Hindlimb muscle (tissue), 1 donor: ENCODE measurements around the gene KCTD13. TPM values are rescaled to one million over a fixed set of nuclear protein-coding genes. Genes with fewer than 3 reads are reported as not detected.
"Not testable (repeated sequence)": the region's sequence is repeated elsewhere in the genome, so short reads cannot be mapped to it uniquely, and the experiment has no call there.

Experiments used
- DNase-seq: peaks from one replicate; pipeline ENCODE4 v3.0.0-alpha.2; 2013
- polyA plus RNA-seq: library from polyadenylated mRNA; unstranded; fragments of 120-200 nt; gene quantifications from one replicate; pipeline ENCODE4 v1.2.1, GENCODE V29; 2013; ENCODE audit not compliant: insufficient read length

The KCTD13 gene
- polyA plus RNA-seq, 1 donor, result 14.0 TPM

DNA sequence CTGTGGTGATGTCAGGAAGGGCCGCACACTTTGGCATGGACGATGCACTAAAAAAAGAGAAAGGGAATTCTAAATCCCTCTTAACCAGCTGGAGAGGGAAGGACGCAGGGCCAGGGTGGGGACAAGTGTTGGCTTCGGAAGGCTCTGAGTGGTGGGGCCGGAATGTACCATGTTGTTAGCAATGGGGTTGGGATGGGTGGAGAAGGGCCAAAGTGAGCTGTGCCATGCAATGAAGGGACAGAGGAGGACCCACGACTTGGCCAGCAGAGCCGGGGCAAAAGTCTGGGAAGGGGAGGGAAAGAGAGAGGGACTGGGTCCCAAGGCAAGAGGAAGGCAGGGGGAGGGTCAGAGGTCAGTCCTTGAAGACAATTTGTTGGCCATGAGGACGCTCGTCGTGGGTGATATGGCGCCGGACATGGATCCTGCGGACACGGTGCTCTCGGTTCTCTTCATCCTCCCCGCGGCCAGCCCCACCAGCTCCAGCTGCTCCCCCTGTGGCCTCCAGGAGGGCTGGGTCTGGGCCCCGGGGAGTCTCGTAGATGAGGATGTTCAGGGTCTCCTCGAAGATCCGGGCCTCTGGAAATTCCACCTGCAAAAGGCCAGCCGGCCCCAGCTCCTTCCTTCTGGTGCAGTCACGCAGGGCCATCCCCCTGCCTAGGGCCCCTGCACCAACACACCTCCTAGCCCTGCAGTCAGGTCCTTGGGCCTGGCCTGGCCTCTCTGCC is 19.3 kb downstream of the KCTD13 start:
- DNase-seq, result no peak

DNA sequence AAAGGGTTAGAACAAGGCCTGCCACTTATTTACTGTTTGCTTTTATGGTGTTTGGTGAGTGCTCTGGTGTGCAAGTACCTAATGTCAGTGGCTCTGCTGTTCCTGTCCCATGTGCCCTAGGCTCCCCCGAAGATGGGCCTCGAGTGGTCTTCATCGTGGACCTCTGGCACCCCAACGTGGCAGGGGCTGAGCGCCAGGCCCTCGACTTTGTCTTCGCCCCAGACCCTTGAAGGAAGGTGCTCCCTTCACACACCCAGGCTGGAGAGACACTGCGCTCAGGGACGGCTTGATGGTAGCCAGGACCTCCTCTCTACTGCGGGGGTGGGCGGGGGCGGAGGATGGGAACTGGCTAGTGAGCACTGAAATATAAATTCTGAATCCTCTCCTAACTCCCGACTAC is 20.4 kb downstream of the KCTD13 start:
- DNase-seq, result no peak

DNA sequence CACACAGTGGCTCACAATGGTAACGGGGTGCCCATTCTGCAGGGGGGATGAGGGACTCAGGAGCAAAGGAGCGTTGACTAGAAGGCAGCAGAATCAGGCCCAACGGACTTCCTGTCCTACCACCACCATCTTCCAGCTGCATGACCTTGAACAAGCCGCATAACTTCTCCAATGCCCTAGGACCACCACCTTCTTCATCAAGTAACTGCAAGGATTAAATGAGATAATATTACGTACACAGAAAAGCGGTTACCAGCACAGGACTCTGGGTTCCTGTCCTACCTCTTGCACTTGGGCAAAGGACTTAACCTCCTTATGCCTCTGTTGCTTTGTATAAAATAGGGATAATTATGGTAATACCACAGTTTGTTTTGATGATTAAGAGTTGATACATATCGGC is 21.1 kb downstream of the KCTD13 start:
- DNase-seq, result no peak

DNA sequence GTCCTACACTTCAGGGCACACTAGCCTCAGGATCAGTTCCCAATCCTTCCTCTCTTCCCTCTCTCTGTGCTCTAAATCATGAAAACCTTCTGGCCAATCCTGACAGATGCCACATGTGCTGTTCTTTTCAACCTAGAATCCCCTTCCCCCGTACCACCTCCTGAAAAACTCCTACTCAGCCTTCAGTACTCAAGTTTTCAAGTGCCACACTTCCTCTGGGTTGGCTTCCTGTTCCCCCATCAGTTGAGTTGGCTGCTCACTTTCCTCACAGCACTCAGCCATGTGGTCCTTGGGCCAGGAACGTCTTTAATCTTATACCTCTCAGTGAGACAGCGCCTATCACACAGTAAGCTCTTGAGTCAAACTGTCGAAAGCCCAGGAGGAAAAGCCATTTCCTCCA is 22.4 kb downstream of the KCTD13 start:
- no peak for DNase-seq

DNA sequence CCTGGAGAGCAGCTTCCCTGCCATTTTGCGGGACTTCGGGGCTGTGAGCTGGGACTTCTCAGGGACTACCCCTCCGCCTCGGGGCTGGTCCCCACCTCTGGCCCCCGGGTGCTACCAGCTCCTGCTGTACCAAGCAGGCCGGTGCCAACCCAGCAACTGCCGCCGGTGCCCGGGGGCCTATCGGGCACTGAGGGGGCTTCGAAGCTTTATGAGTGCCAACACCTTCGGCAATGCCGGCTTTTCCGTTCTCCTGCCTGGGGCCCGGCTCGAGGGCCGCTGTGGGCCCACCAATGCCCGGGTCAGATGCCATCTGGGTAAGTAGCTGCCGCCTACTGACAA is 24.4 kb downstream of the KCTD13 start:
- no peak for DNase-seq

DNA sequence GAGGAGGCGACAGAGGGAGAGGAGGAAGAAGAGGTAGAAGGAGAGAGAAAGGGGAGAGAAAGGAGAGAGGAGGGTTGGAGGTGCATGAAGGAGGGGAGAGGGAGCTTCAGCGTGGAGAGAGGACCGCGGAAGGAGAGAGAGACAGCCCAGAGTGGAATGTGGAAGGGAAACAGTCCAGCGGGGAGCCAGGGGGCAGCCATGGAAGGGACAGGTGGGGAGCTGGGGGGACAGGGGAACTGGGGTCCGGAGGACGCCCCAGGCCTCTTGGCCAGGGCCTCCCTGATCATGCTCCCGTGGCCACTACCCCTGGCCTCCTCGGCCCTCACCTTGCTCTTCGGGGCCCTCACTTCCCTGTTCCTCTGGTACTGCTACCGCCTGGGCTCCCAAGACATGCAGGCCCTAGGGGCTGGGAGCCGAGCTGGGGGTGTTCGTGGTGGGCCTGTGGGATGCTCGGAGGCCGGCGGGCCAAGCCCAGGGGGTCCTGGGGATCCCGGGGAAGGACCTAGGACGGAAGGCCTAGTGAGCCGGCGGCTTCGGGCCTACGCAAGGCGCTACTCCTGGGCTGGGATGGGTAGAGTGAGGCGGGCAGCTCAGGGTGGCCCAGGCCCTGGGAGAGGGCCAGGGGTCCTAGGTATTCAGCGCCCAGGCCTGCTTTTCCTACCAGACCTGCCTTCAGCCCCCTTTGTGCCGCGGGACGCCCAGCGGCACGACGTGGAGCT is 25.0 kb downstream of the KCTD13 start:
- DNase-seq, result no peak

DNA sequence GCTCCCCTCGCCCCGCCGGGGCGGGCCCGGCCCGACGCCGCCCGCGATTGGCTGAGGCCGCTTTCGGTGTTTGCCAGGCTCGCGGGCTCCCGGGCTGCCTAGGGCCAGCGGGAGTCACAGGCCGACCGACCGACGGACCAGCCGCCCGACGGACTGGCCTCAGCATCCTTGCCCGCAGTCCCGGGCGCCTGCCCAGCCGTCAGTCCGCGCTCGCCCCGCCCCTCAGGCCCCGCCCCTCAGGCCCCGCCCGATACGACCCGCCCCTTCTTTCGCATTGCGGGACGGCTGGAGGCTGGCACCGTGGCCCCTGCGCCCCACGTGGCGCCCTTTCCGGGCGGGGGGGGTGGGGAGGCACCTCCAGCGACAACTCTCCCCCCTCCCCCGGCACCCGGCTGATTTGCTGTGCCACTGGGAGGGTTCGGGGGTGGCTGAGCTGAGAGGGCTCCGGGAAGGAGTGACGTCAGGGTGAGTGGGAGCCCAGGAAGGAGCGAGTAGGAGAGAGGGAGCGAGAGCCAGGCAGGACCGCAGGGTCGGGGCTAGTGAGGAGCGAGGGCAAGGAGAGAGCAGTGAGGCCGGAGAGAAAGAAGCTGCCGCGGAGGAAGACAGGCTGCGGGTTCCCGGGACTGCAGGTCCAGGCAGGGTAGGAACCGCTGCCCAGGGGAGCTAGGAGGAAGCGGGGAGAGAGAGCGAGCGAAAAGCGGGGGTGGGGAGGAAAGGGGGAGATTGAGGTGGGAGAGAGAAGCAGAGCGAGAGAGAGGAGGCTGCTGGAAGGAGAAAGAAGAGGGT is 25.7 kb downstream of the KCTD13 start, which contains the start of gene ASPHD1:
TSS of gene ASPHD1 (plus strand) at position 387 of the 786 bp plus-strand sequence. CDS start 484 bp downstream, outside the sequence.
- DNase-seq, result peak; percentile 33

DNA sequence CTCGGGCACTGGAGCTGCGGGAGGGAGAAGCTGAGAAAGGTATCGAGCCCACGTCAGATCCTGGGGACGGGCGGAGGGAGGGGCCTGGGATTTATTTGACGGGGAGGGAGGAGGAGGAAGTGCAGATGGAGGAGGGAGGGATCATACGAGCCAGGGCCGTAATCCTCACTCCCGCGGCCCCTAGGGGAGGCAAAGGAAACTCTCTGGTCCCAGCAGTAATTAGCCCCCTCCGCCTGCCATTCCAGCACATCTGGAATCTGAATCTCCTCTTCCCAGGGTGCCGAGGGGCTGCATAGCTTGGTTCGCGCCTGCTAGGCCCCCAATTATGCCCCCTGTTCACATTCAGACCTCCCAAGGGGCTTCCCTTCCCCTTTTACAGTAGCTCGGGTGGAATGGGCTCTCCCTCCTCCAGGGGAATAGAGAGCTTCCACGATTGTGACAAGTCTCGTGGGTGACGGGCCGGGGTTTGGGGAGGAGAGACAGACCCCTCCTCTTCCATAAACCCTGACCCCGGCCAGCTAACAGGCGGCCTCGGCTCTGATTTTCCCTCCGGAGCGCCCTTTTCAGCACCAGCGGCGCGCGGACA is 26.4 kb downstream of the KCTD13 start, which contains the start of gene SEZ6L2:
TSS of gene SEZ6L2 (minus strand) at position 35 of the 586 bp plus-strand sequence. CDS start 531 bp downstream, outside the sequence.
- DNase-seq, result peak; percentile 78

DNA sequence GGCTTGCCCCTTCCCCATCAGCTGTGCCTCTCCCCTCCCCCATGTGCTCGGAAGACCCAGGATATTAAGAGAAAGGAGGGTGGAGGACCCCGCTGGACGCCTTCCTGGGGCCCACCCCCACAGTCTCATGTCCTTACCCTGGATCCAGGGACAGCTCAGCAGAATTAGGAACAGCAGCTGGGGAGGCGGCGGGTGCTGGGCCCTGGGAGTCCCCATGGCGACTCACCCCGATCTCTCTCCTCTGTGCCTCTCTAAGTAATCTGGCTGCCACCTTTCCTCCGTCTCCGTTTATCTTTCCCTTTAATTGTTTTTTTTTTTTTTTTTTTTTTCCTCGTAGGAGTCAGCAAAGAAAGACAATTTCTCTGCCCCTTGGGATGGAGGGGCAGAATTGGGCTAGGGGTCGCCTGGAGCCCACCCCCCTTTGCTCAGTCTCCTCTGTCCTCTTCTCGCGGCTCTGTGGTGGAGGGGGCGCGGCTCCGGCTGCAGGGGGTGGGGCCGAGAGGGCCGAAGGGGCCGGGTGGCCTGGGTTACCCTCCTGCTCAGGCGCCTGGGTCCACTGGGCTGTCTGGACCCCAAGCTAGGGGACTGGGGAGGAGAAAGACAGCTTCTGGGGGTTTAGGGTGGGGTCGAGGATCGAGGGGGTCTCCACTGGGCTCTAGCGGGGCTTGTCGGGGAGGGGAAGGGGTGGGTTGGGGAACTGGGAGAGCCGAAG is 27.1 kb downstream of the KCTD13 start:
- no peak for DNase-seq

DNA sequence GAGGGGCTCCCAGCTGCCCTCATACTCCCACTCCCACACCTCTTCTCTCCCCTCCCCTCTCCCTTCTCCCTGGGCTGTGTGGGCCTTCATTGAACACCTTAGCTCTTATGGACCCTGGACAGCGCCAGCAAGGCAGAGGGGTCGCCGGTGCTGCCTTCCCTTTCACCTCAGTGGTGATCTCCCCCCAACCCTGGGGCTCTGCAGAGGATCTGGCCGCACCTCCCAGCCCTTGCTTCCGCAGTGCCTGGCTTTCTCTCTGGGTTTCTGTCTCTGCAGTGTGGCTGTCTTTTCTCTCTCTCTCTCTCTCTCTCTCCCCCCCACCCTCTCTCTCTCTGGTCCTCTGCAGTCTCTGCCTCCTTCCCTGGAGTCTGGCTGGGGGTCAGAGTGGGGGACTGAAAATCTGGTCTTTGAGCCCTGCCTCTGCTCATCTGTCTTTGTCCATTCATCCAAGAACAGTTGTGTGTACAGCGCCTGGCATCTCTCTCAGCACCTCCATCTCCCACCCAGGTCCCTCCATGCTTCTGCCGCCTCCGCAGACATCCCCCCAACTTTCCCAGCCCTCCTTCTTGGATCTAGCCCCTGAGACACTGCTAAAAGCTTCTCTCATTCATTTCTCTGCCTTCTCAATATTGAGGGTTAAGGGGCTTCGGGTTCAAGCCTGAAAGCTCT is 27.8 kb downstream of the KCTD13 start:
- DNase-seq, result no peak

DNA sequence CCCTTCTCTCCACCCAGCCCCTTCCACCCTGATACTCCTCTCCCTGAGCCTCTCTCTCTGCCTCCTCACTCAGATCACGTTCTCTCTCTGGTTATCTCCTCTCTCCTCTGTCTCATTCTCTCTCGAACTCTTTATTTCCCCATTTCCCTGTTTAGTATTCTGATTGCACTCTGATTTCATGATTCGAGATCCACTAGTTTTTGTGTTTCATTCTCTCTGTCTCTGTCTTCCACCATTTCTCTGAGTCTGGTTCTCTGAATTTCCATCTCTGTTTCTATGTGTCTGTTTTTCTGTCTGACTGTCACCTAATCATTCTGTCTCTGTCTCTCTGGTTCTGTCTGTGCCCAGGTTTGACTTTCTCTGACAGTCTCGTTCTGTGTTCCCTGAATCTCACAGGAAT is 28.7 kb downstream of the KCTD13 start:
- DNase-seq, result no peak

DNA sequence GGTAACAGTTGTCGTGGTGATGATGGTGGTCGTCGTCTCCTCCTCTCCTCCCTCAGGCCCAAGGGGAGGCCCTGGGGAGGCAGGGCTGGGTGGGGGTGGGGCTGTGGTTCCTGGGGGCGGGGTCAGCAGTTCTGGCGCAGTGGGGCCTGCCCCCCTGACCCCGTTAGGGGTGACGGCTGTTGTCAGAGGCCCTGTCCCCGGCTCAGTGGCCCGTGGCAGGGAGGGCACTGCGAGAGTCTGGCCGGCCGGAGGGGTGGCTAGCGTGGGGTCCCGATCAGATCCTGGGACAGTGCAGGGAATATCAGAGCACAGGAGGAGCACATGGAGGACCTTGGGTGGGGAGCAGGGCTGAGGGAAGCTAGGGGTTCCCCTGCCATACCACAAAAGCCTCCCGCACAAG is 29.2 kb downstream of the KCTD13 start:
- no peak for DNase-seq

DNA sequence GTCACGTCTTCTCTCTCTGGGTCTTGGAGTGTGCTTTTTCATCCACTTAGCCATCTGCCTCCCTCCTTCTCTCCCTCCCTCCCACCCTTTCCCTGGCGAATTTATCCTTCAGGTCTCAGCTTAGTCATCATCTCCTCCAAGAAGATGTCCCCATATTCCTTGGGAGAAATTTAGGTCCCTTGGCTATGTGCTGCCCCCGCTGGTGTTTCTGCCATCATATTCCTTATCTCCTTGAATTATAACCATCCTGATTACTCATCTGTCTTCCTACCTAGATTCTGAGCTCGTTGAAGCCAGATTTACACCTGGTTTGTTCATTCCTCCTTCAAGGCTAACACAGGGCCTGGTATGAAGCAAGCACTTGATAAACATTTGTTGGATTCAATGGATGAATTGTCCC is 31.7 kb downstream of the KCTD13 start:
- DNase-seq, result no peak

DNA sequence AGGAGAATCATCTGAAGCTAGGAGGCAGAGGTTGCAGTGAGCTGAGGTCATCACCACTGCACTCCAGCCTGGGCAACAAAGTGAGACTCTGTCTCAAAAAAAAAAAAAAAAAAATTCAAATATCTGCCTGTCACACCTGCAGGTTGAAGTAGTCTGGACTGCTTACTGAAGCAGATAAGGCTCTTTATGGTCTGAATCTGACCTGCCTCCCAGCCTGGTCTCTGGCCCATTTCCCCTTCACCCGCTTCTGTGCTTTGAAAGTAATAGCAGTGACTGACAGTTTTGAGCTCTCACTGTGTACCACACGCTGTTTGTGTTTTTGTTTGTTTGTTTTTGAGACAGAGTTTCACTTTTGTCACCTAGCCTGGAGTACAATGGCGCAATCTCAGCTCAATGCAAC is 32.5 kb downstream of the KCTD13 start:
- no peak for DNase-seq

DNA sequence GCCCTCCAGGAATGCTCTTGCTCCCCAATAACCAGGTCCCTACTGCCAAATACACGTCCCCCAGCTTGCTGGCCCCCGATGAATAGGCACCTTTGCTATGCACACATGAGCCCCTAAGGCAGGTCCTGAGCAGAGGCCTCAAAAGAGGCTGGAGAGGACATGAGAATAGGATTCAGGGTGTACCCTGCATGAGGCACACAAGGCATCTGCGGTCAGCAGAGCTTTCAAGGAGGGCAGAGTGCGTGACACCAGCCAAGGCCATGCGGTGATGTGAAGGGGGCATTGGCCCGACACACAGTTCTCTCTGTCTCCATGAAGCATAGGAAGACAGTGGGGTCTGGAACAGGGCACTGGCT is 33.6 kb downstream of the KCTD13 start:
- DNase-seq, result no peak

DNA sequence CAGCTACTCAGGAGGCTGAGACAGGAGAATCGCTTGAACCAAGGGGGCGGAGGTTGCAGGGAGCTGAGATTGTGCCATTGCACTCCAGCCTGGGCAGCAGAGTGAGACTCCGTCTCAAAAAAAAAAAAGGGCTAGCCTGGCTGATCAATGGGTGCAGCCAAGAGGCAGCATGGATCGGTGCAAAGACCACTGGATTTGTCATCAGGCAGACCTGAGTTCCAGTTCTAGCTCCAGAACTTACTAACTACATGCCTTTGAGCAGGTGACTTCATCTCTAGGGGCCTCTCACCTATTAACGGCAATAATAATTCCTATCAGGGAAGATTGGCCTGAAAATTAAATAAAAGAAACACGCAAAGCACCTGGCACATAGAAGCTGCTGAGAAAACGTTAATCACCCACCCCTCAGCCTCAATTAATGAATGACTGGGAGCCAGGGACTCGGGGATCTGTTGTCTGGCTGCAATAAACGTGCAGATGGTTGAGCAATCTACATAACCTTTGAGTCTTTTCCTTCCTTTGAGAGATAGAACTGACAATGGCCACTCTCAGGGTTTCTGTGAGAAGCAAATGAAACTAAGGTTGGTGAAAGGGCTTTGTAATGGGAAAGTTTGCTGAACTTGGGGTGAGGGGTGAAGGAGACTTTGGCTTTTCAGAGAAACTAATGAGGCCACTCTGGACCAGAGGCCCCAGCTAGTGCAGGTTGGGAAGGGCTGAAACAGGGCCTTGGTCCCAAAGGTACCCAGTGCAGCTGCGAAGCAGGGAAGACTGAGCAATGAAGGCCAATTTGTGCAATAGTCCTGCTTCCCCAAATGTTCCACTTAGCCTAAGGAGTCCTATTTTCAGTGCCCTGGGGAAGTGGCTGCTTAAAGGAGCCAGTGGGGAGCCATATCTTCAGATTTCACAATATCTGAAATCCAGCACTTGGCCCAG is 34.2 kb downstream of the KCTD13 start:
- DNase-seq, result no peak

DNA sequence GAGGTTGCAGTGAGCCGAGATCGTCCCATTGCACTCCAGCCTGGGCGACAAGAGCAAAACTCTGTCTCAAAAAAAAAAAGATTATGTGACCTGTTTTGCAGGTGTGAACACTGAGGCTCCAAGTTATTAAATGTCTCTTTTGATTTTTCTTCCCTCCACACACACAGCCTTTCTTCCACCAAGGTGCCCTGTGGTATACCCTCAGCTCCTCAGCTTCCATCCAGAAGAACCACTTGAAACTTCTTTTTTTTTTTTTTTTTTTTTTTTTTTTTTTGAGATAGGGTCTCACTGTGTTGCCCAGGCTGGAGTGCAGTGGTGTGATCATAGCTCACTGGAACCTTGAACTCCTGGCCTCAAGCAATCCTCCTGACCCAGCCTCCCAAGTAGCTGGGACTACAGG is 36.7 kb downstream of the KCTD13 start:
- not testable (repeated sequence) for DNase-seq

DNA sequence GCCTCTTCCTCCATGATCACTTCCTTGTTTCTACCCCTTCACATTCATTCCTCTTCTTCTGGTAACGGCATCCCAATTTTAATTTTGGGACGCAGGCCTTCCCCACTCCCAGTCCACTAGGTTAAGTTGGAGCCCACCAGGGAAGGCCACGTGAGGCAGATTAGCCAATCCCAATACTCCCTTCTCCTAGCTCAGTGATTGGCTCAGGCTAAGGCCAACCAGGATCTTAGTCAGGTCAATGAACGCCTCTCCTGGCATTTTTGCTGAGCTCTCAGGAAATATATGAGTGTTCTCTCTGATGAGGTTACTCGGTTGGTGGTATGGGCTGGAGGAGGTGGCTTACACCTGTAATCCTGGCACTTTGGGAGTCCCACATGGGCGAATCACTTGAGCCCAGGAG is 42.0 kb downstream of the KCTD13 start:
- no peak for DNase-seq

DNA sequence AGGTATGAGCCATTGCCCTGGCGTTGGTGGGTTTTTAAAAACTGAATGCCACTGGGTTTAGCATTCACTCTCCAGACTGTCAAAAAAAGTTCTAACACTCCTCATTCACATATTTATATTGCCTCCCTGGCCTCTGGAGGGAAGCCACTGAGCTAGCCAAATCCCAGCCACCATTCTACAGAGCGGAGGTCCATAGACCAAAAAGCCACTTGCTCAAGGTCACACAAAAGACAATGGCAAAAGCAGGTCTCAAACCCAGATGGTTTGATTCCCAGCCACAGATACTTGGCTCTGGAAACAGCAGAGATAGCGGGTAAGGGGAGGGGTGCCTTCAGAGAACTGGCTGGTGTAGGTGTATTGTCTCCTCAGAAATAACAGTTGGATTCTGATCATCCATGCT is 45.0 kb downstream of the KCTD13 start:
- DNase-seq, result no peak

DNA sequence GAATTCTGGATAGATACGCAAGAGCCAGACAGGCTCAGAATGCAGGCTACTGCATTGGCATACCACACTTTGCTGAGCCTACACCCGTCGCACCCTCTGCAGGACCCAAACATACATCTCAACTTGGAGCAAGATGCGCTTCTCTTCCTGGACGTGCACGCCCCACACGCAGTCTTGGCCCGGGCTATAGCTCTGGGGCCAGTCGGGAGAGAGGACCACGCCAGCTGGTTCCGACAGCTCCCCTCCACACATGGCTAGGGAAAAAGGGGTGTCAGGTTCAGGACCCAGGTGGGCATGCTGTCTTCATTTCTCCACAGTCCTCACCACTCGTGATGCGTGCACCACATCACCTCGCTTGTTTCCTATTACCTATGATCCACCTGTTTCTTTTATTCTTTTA is 47.9 kb downstream of the KCTD13 start:
- DNase-seq, result no peak
